Measurements from ENCODE around the gene KRT14.

Gene KRT14

GRCh38 chr17:41555105-41555887 lies 31.4 kb downstream of the KRT14 start:
- Histone ChIP-seq H3K4me1 (ENCODE audit: control insufficient read depth, insufficient read depth, low read length) (peaks cover 5% of the 10 kb centered on the region), H3K27ac (ENCODE audit: insufficient read depth, low read depth, low read length, poor library complexity, severe bottlenecking) (no peak overlapping the region), H3K9me3 (ENCODE audit: control insufficient read depth, low read length) (no peaks in the 10 kb centered on the region), H3K36me3 (ENCODE audit: control insufficient read depth, insufficient read depth, low read length) (no peaks in the 10 kb centered on the region), H3K27me3 (ENCODE audit: control insufficient read depth, insufficient read depth, low read length, poor library complexity, severe bottlenecking) (no peaks in the 10 kb centered on the region), H3K4me3 (ENCODE audit: insufficient read depth, low read depth, low read length) (no peak overlapping the region)
- 91 to 93% methylated on average over 5 of the region's 5 CpGs for WGBS, 2 experiments

GRCh38 chr17:41553987-41554680 lies 32.6 kb downstream of the KRT14 start:
- WGBS, 2 experiments: 70% methylated on average over 5 to 8 of the region's 8 CpGs
- Histone ChIP-seq H3K27ac (ENCODE audit: insufficient read depth, low read depth, low read length, poor library complexity, severe bottlenecking) (no peak overlapping the region), H3K4me3 (ENCODE audit: insufficient read depth, low read depth, low read length) (no peak overlapping the region), H3K9me3 (ENCODE audit: control insufficient read depth, low read length) (no peaks in the 10 kb centered on the region), H3K36me3 (ENCODE audit: control insufficient read depth, insufficient read depth, low read length) (no peaks in the 10 kb centered on the region), H3K27me3 (ENCODE audit: control insufficient read depth, insufficient read depth, low read length, poor library complexity, severe bottlenecking) (no peaks in the 10 kb centered on the region), H3K4me1 (ENCODE audit: control insufficient read depth, insufficient read depth, low read length) (peaks cover 5% of the 10 kb centered on the region)

- Histone ChIP-seq H3K27ac (ENCODE audit: insufficient read depth, low read depth, low read length, poor library complexity, severe bottlenecking) (no peak overlapping the region), H3K4me3 (ENCODE audit: insufficient read depth, low read depth, low read length) (no peak overlapping the region), H3K27me3 (ENCODE audit: control insufficient read depth, insufficient read depth, low read length, poor library complexity, severe bottlenecking) (no peaks in the 10 kb centered on the region), H3K9me3 (ENCODE audit: control insufficient read depth, low read length) (no peaks in the 10 kb centered on the region), H3K36me3 (ENCODE audit: control insufficient read depth, insufficient read depth, low read length) (no peaks in the 10 kb centered on the region), H3K4me1 (ENCODE audit: control insufficient read depth, insufficient read depth, low read length) (peaks cover 9% of the 10 kb centered on the region)
- 88 to 89% methylated on average over 4 of the region's 4 CpGs for WGBS, 2 experiments
These were observed 33.5 kb downstream of the KRT14 start for GRCh38 chr17:41553176-41553575.

GRCh38 chr17:41552455-41552854 lies 34.2 kb downstream of the KRT14 start:
- H3K4me1 ChIP-seq (ENCODE audit: control insufficient read depth, insufficient read depth, low read length): peaks cover 15% of the 10 kb centered on the region

GRCh38 chr17:41551365-41551764 lies 35.3 kb downstream of the KRT14 start:
- no peak overlapping the region for H3K4me3 ChIP-seq (ENCODE audit: insufficient read depth, low read depth, low read length)
- WGBS, 2 experiments: 64 to 70% methylated on average over 3 to 5 of the region's 5 CpGs
- H3K9me3 ChIP-seq (ENCODE audit: control insufficient read depth, low read length): no peaks in the 10 kb centered on the region
- no peaks in the 10 kb centered on the region for H3K27me3 ChIP-seq (ENCODE audit: control insufficient read depth, insufficient read depth, low read length, poor library complexity, severe bottlenecking)
- H3K36me3 ChIP-seq (ENCODE audit: control insufficient read depth, insufficient read depth, low read length): no peaks in the 10 kb centered on the region
- peaks cover 20% of the 10 kb centered on the region for H3K4me1 ChIP-seq (ENCODE audit: control insufficient read depth, insufficient read depth, low read length)
- H3K27ac ChIP-seq (ENCODE audit: insufficient read depth, low read depth, low read length, poor library complexity, severe bottlenecking): no peak overlapping the region

More at GRCh38 chr17:41552455-41552854, 34.2 kb downstream of the KRT14 start:
- no peaks in the 10 kb centered on the region for H3K36me3 ChIP-seq (ENCODE audit: control insufficient read depth, insufficient read depth, low read length)
- no peaks in the 10 kb centered on the region for H3K9me3 ChIP-seq (ENCODE audit: control insufficient read depth, low read length)
- no peak overlapping the region for H3K27ac ChIP-seq (ENCODE audit: insufficient read depth, low read depth, low read length, poor library complexity, severe bottlenecking)
- no peaks in the 10 kb centered on the region for H3K27me3 ChIP-seq (ENCODE audit: control insufficient read depth, insufficient read depth, low read length, poor library complexity, severe bottlenecking)
- 90 to 94% methylated on average over 5 of the region's 5 CpGs for WGBS, 2 experiments
- no peak overlapping the region for H3K4me3 ChIP-seq (ENCODE audit: insufficient read depth, low read depth, low read length)

- Histone ChIP-seq H3K27ac (ENCODE audit: insufficient read depth, low read depth, low read length, poor library complexity, severe bottlenecking) (no peak overlapping the region), H3K4me1 (ENCODE audit: control insufficient read depth, insufficient read depth, low read length) (peaks cover 24% of the 10 kb centered on the region), H3K27me3 (ENCODE audit: control insufficient read depth, insufficient read depth, low read length, poor library complexity, severe bottlenecking) (no peaks in the 10 kb centered on the region), H3K36me3 (ENCODE audit: control insufficient read depth, insufficient read depth, low read length) (no peaks in the 10 kb centered on the region), H3K4me3 (ENCODE audit: insufficient read depth, low read depth, low read length) (no peak overlapping the region), H3K9me3 (ENCODE audit: control insufficient read depth, low read length) (no peaks in the 10 kb centered on the region)
- 85 to 89% methylated on average over 8 of the region's 8 CpGs for WGBS, 2 experiments
These were observed 37.1 kb downstream of the KRT14 start for GRCh38 chr17:41549596-41550039.

GRCh38 chr17:41548844-41549595 lies 37.7 kb downstream of the KRT14 start:
- Histone ChIP-seq H3K27me3 (ENCODE audit: control insufficient read depth, insufficient read depth, low read length, poor library complexity, severe bottlenecking) (no peaks in the 10 kb centered on the region), H3K4me3 (ENCODE audit: insufficient read depth, low read depth, low read length) (no peak overlapping the region), H3K4me1 (ENCODE audit: control insufficient read depth, insufficient read depth, low read length) (peaks cover 29% of the 10 kb centered on the region), H3K9me3 (ENCODE audit: control insufficient read depth, low read length) (no peaks in the 10 kb centered on the region), H3K27ac (ENCODE audit: insufficient read depth, low read depth, low read length, poor library complexity, severe bottlenecking) (peak overlapping the region; percentile 92), H3K36me3 (ENCODE audit: control insufficient read depth, insufficient read depth, low read length) (no peaks in the 10 kb centered on the region)
- WGBS, 2 experiments: 2% methylated on average over 25 of the region's 25 CpGs

- no peaks in the 10 kb centered on the region for H3K27me3 ChIP-seq (ENCODE audit: control insufficient read depth, insufficient read depth, low read length, poor library complexity, severe bottlenecking)
- 73% methylated on average over 23 of the region's 23 CpGs for WGBS, 2 experiments
These were observed 38.5 kb downstream of the KRT14 start for GRCh38 chr17:41547921-41548843.

GRCh38 chr17:41547378-41547841 lies 39.3 kb downstream of the KRT14 start:
- Histone ChIP-seq H3K27ac (ENCODE audit: insufficient read depth, low read depth, low read length, poor library complexity, severe bottlenecking) (no peak overlapping the region), H3K9me3 (ENCODE audit: control insufficient read depth, low read length) (no peaks in the 10 kb centered on the region), H3K4me3 (ENCODE audit: insufficient read depth, low read depth, low read length) (no peak overlapping the region), H3K36me3 (ENCODE audit: control insufficient read depth, insufficient read depth, low read length) (no peaks in the 10 kb centered on the region), H3K27me3 (ENCODE audit: control insufficient read depth, insufficient read depth, low read length, poor library complexity, severe bottlenecking) (no peaks in the 10 kb centered on the region), H3K4me1 (ENCODE audit: control insufficient read depth, insufficient read depth, low read length) (peaks cover 29% of the 10 kb centered on the region)
- WGBS, 2 experiments: 65 to 66% methylated on average over 9 of the region's 9 CpGs

More at GRCh38 chr17:41547921-41548843, 38.5 kb downstream of the KRT14 start:
- no peaks in the 10 kb centered on the region for H3K9me3 ChIP-seq (ENCODE audit: control insufficient read depth, low read length)
- no peak overlapping the region for H3K4me3 ChIP-seq (ENCODE audit: insufficient read depth, low read depth, low read length)
- H3K36me3 ChIP-seq (ENCODE audit: control insufficient read depth, insufficient read depth, low read length): no peaks in the 10 kb centered on the region
- peaks cover 29% of the 10 kb centered on the region for H3K4me1 ChIP-seq (ENCODE audit: control insufficient read depth, insufficient read depth, low read length)
- peak overlapping the region; percentile 92 for H3K27ac ChIP-seq (ENCODE audit: insufficient read depth, low read depth, low read length, poor library complexity, severe bottlenecking)

Data from ectodermal cell (in vitro differentiated cells).